Stimulated activated CD4-positive, alpha-beta T cell treated with anti-CD3 and anti-CD28 coated beads, Interleukin-12 subunit alpha, Interleukin-12 subunit beta, amount 100 ng/mL, for 4 hours (primary cell): ENCODE data around the gene DLG4.

ENCODE experiments used
- DNase-seq: peaks from one replicate; pipeline ENCODE4 v3.0.0-alpha.2; 2020

The DLG4 gene

GRCh38 chr17:7141824-7142223 lies 77.8 kb downstream of the DLG4 start:
- no peak for DNase-seq

- no peak for DNase-seq
These were observed 80.2 kb downstream of the DLG4 start for GRCh38 chr17:7139400-7139799.

GRCh38 chr17:7138800-7139381 lies 80.7 kb downstream of the DLG4 start:
- no peak for DNase-seq

- no peak for DNase-seq
These were observed 82.3 kb downstream of the DLG4 start for GRCh38 chr17:7137171-7137943.
